Glomerular visceral epithelial cell (primary cell): ENCODE results near the gene VPS36.
"Not testable (repeated sequence)": the region's sequence is repeated elsewhere in the genome, so short reads cannot be mapped to it uniquely, and the experiment has no call there.

Source experiments
- DNase-seq: peaks from one replicate; pipeline ENCODE4 v3.0.0-alpha.2; 2016; ENCODE audit errors: extremely low spot score

Gene VPS36

DNA sequence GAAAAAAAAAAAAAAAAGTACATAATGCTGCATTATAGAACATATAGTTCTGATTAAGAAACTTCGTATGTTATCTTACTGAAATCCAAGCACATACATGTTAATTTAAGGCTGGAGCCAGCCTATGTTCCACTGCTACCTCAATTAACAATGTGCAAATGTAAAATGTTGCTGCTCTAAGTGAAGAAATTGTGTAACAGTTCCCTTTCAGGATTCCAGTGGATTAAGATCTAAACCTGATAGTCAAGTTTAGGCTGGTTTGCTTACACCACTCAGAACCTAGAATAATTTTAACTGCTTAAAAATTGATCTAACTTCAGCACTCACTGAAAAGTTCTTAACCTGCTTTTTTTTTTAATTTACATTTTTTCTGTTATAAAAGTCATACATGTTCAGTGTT is 4.2 kb downstream of the VPS36 start:
- DNase-seq = no peak

DNA sequence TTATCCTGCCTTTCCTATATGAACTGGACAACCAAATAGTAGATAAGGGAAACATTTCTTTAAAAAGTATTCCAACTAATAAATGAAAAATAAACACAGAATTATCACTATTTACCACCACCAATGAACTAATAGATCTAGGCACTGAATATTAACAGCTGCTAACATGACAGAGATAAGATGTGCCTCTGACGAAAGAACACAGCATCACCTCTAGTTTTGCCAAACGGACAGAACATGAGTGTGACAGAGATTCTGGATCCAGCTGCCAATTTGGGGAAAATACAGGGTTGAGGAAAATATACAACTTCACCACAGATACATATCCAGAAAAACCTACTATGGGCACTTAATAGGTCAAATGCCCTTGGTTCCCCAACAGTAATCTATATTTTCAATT is 18.0 kb downstream of the VPS36 start:
- no peak for DNase-seq

DNA sequence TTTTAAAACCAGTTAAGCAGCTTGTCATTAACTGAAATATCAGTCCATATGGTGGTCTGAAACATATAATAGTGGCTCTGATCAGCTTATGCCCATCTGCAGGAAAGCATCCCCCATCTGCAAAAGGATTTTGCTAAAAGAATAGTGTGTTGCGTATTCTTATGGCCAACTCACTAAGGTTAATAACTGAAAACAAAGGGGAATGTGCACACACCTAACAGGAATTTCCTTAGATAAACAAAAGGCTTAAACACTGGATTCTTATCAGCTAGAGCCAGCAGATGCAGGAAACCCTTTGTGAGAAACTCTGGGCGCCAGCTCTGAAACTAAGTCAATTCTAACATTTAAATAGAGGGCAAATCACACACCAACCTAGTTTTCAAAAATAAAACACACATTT is 22.1 kb downstream of the VPS36 start:
- DNase-seq = no peak

DNA sequence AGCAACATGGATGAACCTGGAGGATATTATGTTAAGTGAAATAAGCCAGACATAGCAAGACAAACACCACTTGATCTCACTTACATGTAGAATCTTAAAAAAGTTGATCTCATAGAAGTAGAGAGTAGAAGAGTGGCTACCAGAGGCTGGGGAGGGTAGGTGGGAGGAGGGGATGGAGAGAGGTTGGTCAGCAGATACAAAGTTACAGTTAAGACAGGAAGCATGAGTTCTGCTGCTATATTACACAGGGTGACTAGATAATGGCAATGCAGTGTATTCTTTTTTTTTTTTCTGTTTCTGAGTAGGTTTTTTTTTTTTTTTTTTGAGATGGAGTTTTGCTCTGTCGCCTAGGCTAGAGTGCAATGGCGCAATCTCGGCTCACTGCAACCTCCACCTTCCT is 29.2 kb downstream of the VPS36 start:
- DNase-seq = no peak

DNA sequence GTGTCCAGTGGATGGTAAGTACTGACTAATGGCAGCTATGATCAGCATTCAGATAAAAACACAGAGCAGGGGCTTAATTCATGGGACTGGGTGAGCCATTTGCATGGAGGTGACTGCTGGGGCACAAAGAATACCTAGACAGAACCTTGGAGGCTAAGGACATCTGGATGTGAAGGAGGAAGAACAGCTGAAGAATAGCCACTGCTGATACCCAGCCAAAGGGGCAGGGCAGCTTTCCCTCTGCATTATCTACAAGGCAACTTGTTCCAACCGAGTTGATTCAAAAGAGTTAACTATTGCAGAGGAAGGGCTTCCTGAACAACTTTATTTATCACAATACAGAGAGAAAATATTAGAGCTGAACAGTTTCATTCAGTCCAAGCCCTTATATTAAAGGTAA is 31.4 kb downstream of the VPS36 start:
- no peak for DNase-seq

DNA sequence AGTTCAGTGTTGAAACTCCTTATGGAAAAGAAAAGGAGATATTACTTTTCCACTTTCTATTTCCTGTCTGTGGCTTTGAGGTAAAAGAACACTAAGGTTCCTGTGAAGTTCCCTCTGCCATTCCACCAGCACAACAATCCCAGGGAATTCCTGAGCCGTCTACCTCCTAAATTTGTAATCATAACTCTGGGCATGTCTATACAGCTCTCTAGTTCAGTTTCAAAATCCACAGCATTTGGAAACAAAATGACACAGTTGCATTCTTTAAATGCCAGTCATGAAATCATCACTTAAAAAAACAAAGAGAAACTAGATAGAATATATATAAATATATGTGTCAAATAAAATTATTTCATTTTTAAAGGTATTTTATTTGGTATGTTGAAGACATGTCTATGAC is 35.5 kb downstream of the VPS36 start:
- peak; percentile 69 for DNase-seq

DNA sequence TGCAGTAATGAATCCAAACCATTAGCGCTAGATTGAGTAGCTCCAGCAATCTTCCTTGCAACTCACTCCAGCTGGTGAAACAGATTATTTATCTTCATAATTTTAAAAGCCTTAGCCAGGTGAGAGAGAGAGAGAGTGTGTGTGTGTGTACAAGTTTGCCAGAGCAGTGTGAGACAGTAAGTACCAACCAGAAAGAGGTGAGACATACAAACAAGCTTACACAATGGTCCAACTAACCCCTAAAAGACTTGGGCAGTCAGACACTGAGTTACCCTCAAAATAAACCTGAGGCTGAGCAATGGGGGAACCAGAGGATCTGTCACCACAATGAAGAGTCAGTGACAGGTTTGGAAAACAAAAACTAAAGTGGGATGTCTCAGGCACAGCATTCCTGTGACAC is 36.4 kb downstream of the VPS36 start:
- DNase-seq = no peak

DNA sequence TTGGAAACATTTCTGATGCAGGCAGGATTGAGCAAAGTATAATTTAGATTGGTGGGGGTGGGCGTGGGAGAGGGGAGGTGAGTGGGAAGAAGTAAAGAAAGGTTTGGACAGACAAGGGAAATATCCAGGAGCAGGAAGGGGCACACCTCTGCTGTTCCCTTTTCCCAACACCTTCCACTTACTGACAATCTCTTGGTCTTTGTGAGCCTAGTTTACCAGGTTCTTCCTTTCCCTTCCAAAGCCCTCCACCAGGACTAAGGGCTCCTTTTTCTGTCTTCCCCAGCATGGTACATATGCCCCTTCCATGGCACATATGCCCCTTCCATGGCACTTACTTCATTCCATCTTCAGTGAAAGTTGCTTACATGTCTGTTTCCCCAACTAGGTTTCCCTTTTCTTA is 38.3 kb downstream of the VPS36 start:
- DNase-seq = no peak

DNA sequence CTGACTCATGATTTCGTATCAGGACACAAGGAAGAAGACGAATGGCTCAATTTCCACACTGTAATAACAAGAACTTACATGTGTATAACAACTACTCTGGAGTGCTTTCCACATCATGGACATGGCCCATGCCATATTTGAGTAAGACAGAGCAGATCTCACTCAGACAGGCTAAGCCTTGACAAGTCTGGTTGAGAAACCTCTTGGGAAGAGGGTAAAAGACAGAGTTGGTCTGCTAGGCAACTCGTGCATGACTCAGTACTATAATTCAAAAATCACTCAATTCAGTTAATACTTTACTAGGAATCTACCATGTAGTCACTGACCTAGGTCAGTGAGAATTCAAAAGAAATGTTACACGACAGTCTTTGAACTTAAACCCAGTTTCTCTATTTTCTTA is 38.8 kb downstream of the VPS36 start:
- DNase-seq = peak; percentile 86

DNA sequence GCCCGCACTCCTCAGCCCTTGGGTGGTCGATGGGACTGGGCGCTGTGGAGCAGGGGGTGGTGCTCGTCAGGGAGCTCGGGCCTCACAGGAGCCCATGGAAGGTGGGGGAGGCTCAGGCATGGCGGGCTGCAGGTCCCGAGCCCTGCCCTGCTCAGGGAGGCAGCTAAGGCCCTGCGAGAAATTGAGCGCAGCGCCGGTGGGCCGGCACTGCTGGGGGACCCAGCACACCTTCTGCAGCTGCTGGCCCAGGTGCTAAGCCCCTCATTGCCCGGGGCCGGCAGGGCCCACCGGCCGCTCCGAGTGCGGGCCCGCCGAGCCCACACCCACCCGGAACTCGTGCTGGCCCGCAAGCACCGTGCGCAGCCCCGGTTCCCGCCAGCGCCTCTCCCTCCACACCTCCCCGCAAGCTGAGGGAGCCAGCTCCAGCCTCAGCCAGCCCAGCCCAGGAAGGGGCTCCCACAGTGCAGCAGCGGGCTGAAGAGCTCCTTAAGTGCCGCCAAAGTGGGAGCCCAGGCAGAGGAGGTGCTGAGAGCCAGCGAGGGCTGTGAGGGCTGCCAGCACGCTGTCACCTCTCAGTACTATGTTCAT is 42.3 kb downstream of the VPS36 start:
- DNase-seq = not testable (repeated sequence)

DNA sequence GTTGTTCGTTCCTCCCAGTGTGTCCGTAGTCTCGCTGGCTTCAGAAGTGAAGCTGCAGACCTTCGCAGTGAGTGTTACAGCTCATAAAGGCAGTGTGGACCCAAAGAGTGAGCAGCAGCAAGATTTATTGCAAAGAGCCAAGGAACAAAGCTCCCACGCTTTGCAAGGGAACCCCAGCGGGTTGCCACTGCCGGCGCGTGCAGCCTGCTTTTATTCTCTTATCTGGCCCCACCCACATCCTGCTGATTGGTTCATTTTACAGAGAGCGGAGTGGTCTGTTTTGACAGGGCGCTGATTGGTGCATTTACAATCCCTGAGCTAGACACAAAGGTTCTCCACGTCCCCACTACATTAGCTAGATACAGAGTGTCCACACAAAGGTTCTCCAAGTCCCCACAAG is 43.0 kb downstream of the VPS36 start:
- DNase-seq = not testable (repeated sequence)

DNA sequence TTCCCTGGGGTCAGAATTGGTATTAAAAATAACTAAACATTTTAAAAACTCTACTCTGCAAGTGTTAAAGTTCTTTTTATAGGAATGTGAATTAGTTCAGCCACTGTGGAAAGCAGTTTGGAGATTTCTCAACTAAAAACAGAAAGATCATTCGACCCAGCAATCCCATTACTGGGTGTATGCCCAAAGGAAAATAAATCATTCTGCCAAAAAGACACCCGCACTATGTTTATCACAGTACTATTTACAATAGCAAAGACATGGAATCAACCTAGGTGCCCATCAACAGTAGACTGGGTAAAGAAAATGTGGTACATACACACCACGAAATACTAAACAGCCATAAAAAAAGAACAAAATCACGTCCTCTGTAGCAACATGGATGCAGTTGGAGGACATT is 43.8 kb downstream of the VPS36 start:
- DNase-seq = no peak

DNA sequence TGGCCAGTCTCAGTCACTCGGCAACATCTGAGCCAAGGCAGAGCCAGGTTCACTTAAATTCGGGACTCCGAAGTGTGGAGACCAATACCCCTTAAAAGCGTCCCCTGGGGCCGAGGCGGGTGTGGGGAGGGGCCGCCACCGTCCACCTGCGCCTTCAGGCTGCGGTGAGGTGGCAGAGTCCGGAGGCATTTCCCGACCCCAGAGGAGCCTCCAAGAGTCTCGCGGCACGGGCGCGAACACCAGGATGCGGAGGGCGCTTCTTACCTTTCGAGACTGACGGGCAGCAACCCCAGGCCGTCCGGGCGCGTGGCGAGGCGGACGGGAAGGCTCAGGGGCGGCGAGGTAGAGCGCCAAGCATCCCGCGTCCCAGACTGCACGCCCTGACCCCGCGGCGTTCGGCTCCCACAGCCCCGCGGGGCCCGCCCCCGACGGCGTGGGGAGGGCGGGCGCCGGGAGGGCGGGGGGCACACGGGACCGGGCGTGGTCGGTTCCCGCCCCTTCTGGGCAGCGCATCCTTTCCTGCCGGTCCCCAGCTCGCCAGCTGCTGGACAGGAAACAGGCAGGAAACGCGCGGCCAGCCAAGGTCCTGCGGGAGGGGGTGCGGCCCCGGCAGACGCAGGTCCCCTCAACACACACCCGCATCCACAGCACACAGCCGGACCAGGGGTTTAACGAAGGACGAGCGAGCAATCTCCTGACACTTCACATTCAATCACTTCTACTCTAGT is 44.5 kb downstream of the VPS36 start, which contains the start of gene THSD1:
THSD1 (minus strand) TSS at position 406 of the 728 bp plus-strand sequence. CDS start 3,572 bp downstream, outside the sequence.
- peak; percentile 77 for DNase-seq

DNA sequence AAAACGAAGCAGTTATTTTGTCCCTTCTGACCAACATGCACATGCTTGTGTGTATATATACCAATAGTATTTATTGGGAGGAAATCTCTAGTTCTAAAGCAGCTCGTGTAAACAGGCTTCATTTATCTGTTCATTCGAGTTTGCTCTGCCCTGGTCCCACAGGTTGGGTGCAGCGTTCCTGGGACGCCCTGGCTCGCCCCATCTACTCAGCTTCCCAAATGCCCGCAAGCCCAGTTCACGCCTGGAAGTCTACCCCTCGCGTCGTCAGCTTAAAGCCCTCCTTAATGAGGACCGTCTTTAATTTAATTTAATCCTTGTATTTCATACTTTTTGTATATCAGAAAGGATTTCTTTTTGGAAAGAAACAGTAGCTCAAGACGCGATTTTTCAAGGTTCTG is 45.1 kb downstream of the VPS36 start:
- DNase-seq = peak; percentile 16

DNA sequence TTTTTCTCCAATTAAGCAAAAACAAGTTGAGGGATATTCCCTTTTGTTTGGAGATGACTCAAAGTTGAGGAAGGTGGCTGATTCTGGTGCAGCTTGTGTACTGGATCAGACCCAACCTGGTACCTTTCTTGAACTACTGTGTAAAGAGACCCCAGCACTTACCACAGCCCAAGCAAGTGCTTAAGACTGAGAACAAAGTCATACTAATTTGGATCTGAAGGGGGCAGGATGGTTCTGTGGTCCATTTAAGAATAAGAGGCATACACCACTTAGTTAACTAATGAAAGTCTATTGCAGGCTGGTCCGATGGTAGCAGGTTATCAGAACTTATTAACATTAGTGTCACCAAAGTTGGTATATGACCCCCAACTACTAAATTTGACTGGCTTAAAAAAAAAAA is 50.7 kb downstream of the VPS36 start:
- no peak for DNase-seq

DNA sequence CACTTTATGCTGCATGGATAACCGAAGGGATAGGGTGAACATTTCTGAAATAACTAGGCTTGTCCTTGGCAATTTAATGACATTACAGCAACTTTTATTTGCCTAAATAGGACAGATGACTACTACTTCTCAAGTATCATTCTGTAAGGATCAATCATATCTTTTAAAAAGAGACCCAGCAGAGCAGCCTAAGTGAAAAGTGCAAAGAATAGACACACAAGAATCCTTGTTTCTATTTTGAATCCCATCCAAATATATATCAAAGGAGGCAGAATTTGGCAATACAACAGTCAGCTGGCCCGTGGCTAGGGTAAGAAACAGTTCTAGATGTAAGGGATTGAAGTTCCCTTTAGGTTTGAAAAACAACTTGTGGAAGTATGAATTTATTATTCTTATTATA is 51.4 kb downstream of the VPS36 start:
- no peak for DNase-seq

DNA sequence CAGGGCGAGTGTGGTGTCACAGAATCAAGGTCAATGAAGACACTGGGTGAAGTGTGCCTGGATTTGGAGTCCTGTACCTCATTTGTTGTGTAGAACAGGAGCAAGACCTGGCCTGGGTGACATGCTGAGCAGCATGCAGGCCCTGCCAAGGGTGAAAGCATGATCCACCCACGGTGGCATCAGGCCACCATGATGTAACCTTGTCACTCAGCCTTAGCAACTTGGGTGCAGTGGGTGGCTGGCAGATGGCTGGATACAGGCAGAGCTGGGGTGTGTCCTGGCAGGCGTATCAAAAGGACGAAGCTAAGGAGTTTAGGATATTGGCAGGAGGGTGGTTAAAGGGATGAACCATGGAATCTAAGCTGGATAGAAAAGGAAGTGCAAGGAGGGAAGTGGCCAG is 54.7 kb downstream of the VPS36 start:
- no peak for DNase-seq

DNA sequence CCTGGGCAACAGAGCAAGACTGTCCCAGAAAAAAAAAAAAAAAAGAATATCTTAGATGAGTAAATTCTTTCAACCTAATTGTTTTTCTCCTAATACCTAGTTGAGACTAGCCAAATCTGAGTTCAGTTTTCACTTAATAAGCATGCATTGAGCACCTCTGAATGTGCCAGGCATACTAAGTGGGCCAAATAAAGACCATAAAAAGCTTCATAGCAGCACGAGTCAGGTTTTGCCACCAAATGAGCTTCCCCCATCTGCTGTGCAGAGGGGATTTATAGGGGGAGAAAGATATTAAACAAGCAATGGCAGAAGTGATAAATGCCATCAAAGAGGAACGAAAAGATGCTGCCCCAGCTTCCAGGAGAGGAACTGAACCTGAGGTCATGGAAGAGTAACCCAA is 55.8 kb downstream of the VPS36 start:
- no peak for DNase-seq

DNA sequence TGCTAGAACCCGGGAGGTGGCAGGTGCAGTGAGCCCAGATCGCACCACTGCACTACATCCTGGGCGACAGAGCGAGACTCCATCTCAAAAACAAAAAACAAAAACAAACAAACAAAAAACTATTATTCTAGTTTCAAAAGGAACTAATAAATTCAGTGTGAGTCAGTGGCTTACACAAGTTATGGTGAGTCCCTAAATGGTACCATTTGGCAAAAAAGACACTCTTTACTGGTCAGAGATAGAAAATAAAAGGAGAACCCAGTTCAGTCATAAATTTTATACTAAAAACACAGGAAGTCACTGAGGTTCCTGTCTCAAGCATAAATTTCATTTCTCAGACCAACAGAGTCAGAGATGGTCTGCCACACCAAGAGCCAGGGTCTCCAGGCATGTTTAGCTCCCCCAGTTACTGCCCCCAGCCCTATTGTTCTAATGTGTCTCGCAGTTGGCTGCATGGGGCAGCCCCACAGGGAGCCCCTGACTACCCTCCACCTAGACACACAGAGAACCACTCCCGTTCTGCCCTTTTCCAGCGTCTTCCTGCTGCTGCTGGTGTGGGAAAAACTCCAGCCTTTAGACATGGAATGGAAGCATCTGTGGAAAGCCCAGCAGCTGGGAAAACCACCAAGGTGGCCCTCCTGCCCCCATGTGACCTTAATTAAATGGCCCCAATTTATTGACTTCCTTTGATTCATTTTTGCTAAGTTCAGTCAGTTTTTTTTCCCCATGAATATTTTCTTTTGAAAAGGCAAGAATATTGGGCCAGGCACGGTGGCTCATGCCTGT is 56.7 kb downstream of the VPS36 start:
- no peak for DNase-seq

DNA sequence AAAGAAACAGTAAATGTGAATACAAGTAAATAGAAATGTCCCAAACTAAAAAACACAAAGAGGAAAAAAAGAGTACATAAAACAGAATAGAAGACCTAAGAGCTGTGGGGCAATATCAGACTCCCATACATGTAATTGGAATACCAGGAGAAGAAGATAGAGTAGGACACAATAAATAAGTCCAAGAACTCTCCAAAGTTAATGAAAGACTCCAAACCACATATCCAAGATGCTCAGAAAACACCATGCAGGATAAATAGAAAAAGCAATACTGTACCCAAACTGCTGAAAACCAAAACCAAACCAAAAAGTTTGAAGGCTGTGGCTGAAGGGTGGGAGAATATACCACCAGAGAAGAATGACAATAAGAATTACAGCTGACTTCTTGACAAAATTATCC is 62.7 kb downstream of the VPS36 start:
- DNase-seq = no peak

DNA sequence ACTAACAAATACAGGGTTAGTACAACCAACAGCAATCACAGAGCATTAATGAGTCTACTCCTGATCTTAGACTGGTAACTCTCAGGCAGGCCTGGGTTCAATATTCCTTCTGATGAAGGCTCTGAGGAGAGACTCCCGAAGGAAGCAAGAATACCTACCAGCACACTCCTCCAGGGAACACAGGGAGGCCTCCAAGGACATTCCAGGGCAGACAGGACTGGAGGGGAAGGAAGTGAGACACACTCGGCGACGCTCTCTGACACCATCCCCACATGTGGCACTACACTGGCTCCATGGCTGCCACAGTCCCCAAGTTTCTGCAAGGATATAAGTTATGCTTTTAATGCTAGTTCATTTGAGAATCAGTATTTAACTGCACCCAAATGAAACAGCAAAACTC is 64.6 kb downstream of the VPS36 start:
- no peak for DNase-seq

DNA sequence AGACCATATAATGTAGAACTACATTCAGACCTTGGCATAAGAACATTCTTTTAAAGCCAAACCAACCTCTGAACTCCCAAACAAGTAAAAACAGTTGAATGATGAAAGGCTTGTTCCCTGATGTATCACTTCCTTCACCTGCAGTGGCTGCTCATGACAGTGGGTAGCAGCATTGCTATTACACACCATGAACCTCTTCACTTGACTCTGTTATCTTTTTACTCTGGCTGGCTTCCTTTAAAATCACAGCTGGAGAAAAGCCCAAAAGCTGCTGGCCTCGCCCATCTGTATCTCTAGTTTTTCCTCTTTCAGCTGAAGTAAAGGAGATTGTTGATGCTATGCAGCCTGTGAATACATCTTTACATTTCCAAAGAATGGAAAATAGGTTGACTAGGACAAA is 67.1 kb downstream of the VPS36 start:
- DNase-seq = no peak

DNA sequence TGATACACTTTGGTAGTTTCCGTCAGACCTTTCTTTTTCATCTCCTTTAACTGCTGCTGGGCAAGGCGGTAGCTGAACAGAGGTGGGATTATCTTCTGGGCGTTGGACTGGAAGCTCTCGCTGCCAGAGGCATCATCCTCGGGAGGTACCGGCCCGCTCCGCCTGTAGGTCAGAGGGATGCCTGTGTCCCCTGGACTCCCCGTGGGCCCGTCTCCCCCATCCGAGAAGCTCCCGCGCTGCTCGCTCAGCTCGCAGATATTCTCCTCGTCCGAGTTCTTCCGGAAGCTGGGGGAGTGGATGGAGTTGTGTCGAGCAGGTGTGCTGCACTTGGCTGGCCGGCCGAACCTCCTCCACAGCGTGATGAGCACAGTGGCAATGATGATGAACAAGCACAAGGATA is 72.1 kb downstream of the VPS36 start:
- DNase-seq = no peak
